ENCODE results near the gene NT5M. TPM values are rescaled to one million over a fixed set of nuclear protein-coding genes. Genes with fewer than 3 reads are reported as not detected.

The NT5M gene
- polyA plus RNA-seq, 1 experiment: 1.2 TPM

- POLR2A ChIA-PET: no interaction called here
- no peaks in the 10 kb centered on the region for H3K27me3 ChIP-seq (ENCODE audit: control insufficient read depth, insufficient read depth, low read length)
- no peak for TF ChIP-seq CTCF (IDR thresholded peaks at IDR 0.05; ENCODE audit: insufficient read depth, low read depth, low read length)
- H3K36me3 ChIP-seq (ENCODE audit: control insufficient read depth, insufficient read depth, low read length): no peaks in the 10 kb centered on the region
- CTCF ChIA-PET: interaction anchor here (1.7 to 1.8 kb wide), 2 partner anchors 150 to 267 kb away, joined by 4 to 5 read pairs; no protein-coding TSS in a partner anchor
- no peak for DNase-seq (ENCODE audit: low read depth)
- no peak overlapping the region for H3K4me3 ChIP-seq (ENCODE audit: low read depth, low read length)
Measured at GRCh38 chr17:17346428-17347233, 43.5 kb downstream of the NT5M start.

DNA sequence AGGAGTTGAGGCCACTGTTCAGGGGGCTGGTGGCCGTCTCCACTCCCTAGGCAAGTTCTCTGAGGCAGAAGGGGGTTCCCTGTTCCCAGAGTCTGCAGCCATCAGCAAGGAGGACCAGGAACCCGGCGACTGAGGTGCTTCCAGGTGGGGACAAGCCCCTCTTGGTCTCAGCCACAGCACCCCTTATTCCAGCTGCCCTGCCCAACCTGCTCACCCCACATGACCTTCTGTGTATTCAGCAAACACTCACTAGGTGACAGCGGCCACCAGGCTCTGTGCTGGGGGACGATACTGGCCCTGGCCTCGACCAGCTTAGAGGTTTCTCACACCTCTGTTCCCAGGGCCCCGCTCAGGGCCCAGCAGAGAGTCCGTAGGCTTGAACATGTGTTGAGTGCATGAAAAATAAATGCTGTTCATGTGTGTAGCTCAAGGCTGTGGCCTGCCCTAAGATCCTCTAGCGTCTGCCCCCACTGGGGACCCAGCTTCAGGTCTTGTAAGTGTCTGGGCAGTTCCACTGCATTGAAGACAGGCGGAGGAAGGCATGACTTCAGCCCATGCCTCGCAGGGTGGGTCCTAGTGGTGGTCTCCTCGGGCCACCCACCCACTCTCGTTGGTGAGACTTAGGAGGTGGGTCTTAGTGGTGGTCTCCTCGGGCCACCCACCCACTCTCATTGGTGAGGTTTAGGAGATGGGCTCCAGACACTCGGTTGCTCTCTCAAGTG lies 44.2 kb downstream of the NT5M start:
- Histone ChIP-seq H3K4me3 (ENCODE audit: low read depth, low read length) (no peak overlapping the region), H3K27me3 (ENCODE audit: control insufficient read depth, insufficient read depth, low read length) (no peaks in the 10 kb centered on the region), H3K36me3 (ENCODE audit: control insufficient read depth, insufficient read depth, low read length) (no peaks in the 10 kb centered on the region)
- ChIA-PET POLR2A (no interaction called here), CTCF (interaction anchor here (1.1 to 1.8 kb wide), 3 partner anchors 149 to 295 kb away, joined by 3 to 5 read pairs (median 4); no protein-coding TSS in a partner anchor)
- no peak for DNase-seq (ENCODE audit: low read depth)
- no peak for TF ChIP-seq CTCF (IDR thresholded peaks at IDR 0.05; ENCODE audit: insufficient read depth, low read depth, low read length)

DNA sequence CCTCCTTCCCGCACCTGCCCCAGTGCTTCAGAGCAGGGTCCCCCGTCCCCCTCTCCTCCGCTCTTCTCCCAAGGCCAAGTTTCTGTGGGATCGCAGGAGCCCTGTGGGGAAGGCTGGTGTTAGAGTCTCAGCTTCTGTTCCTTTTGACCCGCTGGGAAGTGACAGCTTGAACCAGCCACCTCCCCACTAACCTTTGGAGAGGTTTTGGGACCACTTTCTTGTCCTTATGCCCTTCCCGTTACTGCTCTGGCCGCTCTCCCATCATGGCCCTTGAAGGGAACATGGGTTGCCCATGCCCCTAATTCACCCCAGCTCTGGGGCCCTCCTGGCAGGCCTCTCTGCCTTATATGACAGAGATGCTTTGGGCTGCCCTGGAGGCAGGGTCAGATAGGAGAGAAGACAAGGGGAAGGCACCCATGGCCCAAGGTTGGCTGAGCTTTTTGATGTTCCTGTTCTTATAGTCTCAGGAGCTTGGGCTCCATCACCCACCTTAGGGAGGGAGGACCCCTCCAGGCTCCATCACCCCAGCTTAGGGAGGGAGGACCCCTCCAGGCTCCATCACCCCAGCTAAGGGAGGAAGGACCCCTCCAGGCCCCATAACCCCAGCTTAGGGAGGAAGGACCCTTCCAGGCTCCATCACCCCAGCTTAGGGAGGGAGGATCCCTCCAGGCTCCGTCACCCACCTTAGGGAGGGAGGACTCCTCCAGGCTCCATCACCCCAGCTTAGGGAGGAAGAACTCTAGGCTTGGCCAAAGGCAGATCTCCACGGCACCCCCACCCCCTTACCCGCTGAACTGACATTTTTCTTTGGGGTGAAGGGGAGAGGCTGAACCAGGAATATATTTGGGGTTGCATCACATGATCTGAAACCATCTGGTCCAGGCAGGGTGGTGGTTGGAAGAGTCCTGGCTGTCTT lies 45.0 kb downstream of the NT5M start:
- no peak overlapping the region for H3K4me3 ChIP-seq (ENCODE audit: low read depth, low read length)
- ChIA-PET POLR2A (no interaction called here), CTCF (interaction anchor here (0.9 to 1.8 kb wide), 4 partner anchors 11 to 294 kb away, joined by 3 to 5 read pairs (median 4); no protein-coding TSS in a partner anchor)
- DNase-seq (ENCODE audit: low read depth): no peak
- H3K36me3 ChIP-seq (ENCODE audit: control insufficient read depth, insufficient read depth, low read length): no peaks in the 10 kb centered on the region
- H3K27me3 ChIP-seq (ENCODE audit: control insufficient read depth, insufficient read depth, low read length): no peaks in the 10 kb centered on the region
- no peak for TF ChIP-seq CTCF (IDR thresholded peaks at IDR 0.05; ENCODE audit: insufficient read depth, low read depth, low read length)

GRCh38 chr17:17348872-17349723 lies 45.9 kb downstream of the NT5M start:
- ChIA-PET POLR2A (interaction anchor here (0.6 kb wide), 1 partner anchor 317 kb away, joined by 3 read pairs; no protein-coding TSS in a partner anchor), CTCF (interaction anchor here (0.9 to 14.1 kb wide), 4 partner anchors 12 to 293 kb away, joined by 3 to 208 read pairs (median 4); no protein-coding TSS in a partner anchor)
- Histone ChIP-seq H3K4me3 (ENCODE audit: low read depth, low read length) (no peak overlapping the region), H3K36me3 (ENCODE audit: control insufficient read depth, insufficient read depth, low read length) (no peaks in the 10 kb centered on the region), H3K27me3 (ENCODE audit: control insufficient read depth, insufficient read depth, low read length) (no peaks in the 10 kb centered on the region)
- TF ChIP-seq CTCF (IDR thresholded peaks at IDR 0.05; ENCODE audit: insufficient read depth, low read depth, low read length): no peak
- no peak for DNase-seq (ENCODE audit: low read depth)

All from BJ (cell line).